Measurements from ENCODE around the gene PPM1A.

The PPM1A gene

DNA sequence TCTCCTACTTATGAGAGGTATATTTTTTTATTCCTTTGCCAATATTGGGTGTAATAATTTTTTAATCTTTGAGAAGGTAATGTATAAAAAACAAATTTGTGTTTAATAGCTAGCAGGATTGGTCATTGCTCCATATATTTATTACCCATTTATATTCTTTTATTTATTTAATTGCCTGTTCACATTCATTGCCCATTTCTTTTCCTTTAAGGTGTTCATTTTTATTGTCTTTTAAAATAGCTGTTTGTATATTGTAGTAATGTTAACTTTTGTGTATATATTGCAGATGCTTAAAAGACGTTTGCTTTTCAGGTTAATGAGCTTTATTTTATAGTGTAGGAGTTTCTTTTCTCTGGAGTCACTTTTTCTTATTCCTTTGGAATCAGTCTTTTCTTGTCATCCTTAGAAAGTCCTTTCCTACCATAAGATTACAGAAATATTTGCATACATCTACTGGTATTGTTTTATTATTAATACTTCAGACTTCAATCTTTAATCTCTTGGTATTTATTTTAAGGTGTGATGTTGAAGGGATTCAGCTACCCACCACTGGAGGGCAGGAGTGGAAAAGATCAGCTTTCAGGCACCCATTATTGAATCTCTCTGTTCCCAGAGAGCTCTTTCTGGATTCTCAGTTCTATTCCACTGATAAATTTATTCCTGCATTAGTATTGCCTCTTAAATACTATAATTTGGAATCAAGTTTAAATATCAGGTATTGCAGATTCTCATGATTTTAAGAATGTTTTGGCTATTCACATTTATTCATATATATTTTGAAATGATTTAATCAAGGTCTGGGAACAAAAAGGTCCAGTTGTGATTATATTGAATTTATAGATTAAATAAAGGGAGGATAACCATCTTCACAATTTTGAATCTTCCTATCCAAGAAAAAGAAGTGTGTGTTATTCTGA is 17.3 kb downstream of the PPM1A start:
- peak; percentile 38 for TF ChIP-seq RAD21 (IDR thresholded peaks at IDR 0.05; ENCODE audit: low read depth)
- TF ChIP-seq TEAD4 (IDR thresholded peaks at IDR 0.05): no peak

DNA sequence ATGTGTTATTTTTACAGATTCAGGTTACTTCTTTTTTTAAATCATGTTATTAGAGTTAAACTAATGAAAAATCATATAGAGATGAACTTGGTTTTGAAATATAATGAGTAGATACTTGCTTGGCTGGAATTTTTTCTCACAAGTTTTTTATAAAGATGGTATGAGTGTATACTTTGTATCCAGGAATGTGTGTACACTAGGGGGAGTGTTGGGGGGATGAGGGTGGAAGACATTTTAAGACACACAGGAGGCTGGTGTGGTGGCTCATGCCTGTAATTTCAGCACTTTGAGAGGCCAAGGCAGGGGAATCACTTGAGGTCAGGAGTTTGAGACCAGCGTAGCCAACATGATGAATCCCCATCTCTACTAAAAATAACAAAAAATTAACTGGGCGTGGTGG is 23.2 kb downstream of the PPM1A start:
- TF ChIP-seq NFIC (IDR thresholded peaks at IDR 0.05) (no peak), FOXM1 (IDR thresholded peaks at IDR 0.05; ENCODE audit: borderline replicate concordance, low read depth) (no peak), TEAD4 (IDR thresholded peaks at IDR 0.05) (no peak), EP300 (IDR thresholded peaks at IDR 0.05; ENCODE audit: borderline replicate concordance) (no peak), TCF12 (IDR thresholded peaks at IDR 0.05; ENCODE audit: low read depth) (no peak), YY1 (IDR thresholded peaks at IDR 0.05; ENCODE audit: low read depth) (no peak), TAF1 (IDR thresholded peaks at IDR 0.05; ENCODE audit: low read depth) (no peak), ZBTB7A (IDR thresholded peaks at IDR 0.05; ENCODE audit: low read depth) (no peak), CREB1 (IDR thresholded peaks at IDR 0.05; ENCODE audit: low read depth) (no peak), CEBPB (IDR thresholded peaks at IDR 0.05) (no peak), EGR1 (IDR thresholded peaks at IDR 0.05) (no peak), RAD21 (IDR thresholded peaks at IDR 0.05; ENCODE audit: low read depth) (no peak)
- TF ChIP-seq, protein P1, sequence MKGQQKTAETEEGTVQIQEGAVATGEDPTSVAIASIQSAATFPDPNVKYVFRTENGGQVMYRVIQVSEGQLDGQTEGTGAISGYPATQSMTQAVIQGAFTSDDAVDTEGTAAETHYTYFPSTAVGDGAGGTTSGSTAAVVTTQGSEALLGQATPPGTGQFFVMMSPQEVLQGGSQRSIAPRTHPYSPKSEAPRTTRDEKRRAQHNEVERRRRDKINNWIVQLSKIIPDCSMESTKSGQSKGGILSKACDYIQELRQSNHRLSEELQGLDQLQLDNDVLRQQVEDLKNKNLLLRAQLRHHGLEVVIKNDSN (IDR thresholded peaks at IDR 0.05): no peak
- TF ChIP-seq, protein P2, sequence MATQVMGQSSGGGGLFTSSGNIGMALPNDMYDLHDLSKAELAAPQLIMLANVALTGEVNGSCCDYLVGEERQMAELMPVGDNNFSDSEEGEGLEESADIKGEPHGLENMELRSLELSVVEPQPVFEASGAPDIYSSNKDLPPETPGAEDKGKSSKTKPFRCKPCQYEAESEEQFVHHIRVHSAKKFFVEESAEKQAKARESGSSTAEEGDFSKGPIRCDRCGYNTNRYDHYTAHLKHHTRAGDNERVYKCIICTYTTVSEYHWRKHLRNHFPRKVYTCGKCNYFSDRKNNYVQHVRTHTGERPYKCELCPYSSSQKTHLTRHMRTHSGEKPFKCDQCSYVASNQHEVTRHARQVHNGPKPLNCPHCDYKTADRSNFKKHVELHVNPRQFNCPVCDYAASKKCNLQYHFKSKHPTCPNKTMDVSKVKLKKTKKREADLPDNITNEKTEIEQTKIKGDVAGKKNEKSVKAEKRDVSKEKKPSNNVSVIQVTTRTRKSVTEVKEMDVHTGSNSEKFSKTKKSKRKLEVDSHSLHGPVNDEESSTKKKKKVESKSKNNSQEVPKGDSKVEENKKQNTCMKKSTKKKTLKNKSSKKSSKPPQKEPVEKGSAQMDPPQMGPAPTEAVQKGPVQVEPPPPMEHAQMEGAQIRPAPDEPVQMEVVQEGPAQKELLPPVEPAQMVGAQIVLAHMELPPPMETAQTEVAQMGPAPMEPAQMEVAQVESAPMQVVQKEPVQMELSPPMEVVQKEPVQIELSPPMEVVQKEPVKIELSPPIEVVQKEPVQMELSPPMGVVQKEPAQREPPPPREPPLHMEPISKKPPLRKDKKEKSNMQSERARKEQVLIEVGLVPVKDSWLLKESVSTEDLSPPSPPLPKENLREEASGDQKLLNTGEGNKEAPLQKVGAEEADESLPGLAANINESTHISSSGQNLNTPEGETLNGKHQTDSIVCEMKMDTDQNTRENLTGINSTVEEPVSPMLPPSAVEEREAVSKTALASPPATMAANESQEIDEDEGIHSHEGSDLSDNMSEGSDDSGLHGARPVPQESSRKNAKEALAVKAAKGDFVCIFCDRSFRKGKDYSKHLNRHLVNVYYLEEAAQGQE (IDR thresholded peaks at IDR 0.05; ENCODE audit: low read depth): no peak
- TF ChIP-seq, protein P3, sequence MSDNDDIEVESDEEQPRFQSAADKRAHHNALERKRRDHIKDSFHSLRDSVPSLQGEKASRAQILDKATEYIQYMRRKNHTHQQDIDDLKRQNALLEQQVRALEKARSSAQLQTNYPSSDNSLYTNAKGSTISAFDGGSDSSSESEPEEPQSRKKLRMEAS (IDR thresholded peaks at IDR 0.05): no peak

DNA sequence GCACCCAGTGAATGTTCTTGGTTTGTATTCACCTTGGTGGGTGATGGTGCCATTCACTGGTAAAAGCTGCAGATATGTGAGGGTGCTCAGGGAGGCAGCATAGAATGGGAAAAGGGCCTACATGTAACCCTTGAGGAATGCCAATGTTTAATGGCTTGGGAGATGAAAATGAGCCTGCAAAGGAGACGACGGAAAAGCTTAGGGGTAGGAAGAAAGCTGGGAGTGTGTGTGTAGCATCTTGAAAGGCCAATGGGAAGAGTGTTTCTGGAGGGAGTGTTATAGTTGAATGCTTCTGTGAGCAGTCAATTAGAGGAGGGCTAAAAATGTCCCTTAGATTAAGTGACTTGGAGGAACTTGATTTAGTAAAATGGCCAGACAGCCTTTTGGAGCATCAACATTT is 24.9 kb downstream of the PPM1A start:
- TF ChIP-seq CEBPB (IDR thresholded peaks at IDR 0.05): no peak
- TF ChIP-seq, protein P2 (IDR thresholded peaks at IDR 0.05; ENCODE audit: low read depth): no peak
- no peak for TF ChIP-seq TEAD4 (IDR thresholded peaks at IDR 0.05)
- TF ChIP-seq YY1 (IDR thresholded peaks at IDR 0.05; ENCODE audit: low read depth): no peak
- TF ChIP-seq TCF12 (IDR thresholded peaks at IDR 0.05; ENCODE audit: low read depth): no peak
- no peak for TF ChIP-seq TAF1 (IDR thresholded peaks at IDR 0.05; ENCODE audit: low read depth)
- TF ChIP-seq CREB1 (IDR thresholded peaks at IDR 0.05; ENCODE audit: low read depth): no peak
- TF ChIP-seq EP300 (IDR thresholded peaks at IDR 0.05; ENCODE audit: borderline replicate concordance): no peak
- TF ChIP-seq, protein P1 (IDR thresholded peaks at IDR 0.05): no peak
- TF ChIP-seq RAD21 (IDR thresholded peaks at IDR 0.05; ENCODE audit: low read depth): no peak
- TF ChIP-seq EGR1 (IDR thresholded peaks at IDR 0.05): no peak

DNA sequence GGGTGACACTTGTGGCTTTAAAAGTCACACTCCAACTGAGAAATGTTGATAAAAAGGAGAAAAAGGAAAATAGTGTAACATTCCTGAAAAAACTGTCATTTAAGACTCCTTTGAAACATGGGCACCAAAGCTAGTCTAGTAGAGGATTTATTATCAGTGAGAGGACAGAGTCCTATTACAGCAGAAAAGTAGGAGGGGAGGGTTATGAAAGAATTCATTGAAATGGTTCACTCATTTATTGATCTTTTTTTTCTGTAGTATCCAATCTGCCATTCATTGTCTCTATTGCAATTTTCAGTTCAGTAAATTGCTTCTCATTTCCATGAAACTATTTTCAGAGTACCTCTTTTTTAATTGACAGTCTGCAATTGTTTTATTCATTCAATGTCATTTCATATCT is 25.4 kb downstream of the PPM1A start:
- TF ChIP-seq NFIC (IDR thresholded peaks at IDR 0.05) (no peak), TCF12 (IDR thresholded peaks at IDR 0.05; ENCODE audit: low read depth) (no peak)

DNA sequence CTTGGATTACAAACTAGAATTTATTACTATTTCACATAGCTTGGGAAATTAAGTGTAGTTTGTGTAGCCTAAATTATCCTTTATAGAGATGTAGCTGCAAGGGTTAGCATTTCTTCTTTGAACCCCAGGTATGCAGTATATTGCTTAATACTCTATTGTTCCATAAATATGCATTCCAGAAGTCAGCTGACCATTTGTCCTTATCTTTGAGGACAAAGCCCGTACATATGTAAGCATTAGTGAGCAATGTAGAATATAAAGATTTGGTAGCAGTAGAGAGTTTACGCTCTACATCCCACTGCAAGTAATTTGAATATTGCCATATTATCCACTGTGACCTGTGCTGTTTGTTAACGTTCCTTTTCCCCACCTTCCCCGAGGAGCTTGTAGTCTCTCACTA is 26.9 kb downstream of the PPM1A start:
- TF ChIP-seq EP300 (IDR thresholded peaks at IDR 0.05; ENCODE audit: borderline replicate concordance) (no peak), CEBPB (IDR thresholded peaks at IDR 0.05) (peak; percentile 91), YY1 (IDR thresholded peaks at IDR 0.05; ENCODE audit: low read depth) (no peak), TCF12 (IDR thresholded peaks at IDR 0.05; ENCODE audit: low read depth) (no peak), TEAD4 (IDR thresholded peaks at IDR 0.05) (peak; percentile 57)
- TF ChIP-seq, protein P1 (IDR thresholded peaks at IDR 0.05): peak; percentile 52

DNA sequence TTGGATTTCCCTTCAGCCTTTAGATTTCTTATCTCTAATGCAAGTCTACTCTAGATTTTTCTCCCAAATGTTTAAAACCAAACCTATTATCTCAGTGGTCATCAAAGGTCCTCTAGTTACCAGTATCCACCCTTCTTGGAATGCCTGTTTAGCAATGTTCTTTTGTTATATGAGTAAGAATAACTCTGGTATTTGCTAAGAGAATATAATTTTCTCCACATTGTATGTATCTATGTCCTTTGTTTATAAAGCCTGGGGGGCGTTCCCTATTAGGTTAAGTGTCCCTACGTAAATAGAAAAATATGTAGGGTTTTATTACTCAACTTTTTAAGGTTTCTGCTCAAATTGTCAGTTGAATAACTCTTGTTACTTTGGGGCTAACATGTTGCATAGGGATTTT is 27.3 kb downstream of the PPM1A start:
- TF ChIP-seq CREB1 (IDR thresholded peaks at IDR 0.05; ENCODE audit: low read depth): no peak
